ENCODE measurements around the gene DAB2.

DNA sequence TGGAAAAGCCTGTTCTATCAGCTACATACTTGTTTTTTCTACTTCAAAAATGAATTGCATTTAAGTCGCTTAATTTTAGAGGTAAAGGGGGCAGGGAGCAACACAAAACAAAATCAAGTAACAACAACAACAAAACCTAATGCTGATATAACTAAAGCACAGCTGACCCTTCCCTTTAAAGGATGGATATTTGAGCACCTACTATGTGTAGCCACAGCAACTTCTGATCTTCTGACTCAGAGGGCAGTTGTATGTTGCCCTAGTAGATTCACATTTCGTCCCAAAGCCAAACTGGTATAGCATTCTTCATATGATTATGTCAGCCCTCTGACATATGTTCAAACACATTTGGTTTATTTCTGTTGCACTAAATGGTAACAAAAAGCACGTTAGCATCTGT is 6.8 kb downstream of the DAB2 start:
- TF ChIP-seq POLR2A (IDR thresholded peaks at IDR 0.05) = no peak
- TF ChIP-seq CTCF (IDR thresholded peaks at IDR 0.05) = no peak
- TF ChIP-seq POLR2AphosphoS5 (IDR thresholded peaks at IDR 0.05) = no peak
